NCI-H82 treated with DMSO at 0.1 percent for 48 hours (cell line): ENCODE results near the gene RALGDS.
"Not testable (repeated sequence)": the region's sequence is repeated elsewhere in the genome, so short reads cannot be mapped to it uniquely, and the experiment has no call there.

Source experiments
- DNase-seq: peaks from one replicate; lab custom pipeline; 2025; ENCODE audit not compliant: unreplicated experiment; lab: John Stamatoyannopoulos, UW

RALGDS gene

DNA sequence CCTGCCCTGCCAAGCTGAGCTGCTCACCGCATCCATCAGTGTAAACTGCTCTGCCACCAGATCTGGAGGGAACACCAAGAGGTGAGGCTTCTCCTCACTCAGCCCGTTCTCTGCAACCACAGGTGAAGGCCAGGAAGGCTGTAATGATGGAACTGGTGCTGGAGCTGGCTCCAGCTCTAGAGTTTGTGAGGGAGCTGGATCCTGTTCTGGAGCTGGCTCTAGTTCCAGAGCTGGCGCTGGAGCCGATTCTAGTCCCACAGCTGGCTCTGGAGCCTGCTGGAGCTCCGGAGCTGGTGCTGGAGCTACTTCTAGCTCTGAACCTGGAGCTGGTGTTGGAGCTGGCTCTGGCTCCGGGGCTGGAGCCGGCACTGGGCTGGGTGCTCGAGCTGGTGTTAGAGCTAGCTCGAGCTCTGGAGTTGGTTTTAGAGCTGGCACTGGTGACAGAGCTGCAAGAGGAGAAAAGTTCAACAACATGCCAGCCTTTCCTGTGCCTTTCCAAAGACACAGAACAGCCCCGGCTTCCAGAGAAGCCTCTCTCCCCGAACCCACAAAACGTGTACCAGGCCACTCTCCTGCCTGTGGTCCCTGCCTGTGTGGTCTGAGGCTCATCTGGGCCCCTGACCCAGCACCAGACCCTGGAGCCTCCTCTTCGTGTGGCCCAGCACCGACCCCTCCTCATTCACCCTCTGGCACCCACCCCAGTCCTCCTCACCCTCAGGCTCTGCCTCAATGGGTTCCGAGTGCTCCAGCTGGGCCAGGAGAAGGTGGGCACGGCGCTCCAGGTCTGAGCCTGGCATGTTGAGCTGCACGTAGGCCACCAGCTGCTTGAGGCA, 12.9 kb downstream of the RALGDS start:
- DNase-seq = no peak

GRCh38 chr9:133107245-133107722, 13.8 kb downstream of the RALGDS start:
- DNase-seq = no peak

GRCh38 chr9:133106511-133107244, 14.4 kb downstream of the RALGDS start:
- no peak for DNase-seq

DNA sequence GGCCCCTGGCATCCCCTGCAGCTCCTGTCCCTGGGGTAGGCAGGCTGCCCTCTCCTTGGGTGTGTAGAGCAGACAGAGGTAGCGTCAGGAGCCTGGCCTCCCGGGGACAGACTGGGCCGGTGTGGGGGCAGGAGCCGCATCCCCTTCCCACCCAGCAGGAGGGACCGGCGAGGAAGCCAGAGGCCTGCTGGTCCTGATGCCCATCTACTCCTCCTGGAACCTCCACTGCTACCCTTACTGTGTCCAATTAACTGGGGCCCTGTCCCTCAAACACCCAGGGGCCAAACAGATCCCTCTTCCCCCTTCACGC, 15.6 kb downstream of the RALGDS start:
- DNase-seq = no peak

GRCh38 chr9:133104718-133105460, 16.2 kb downstream of the RALGDS start:
- DNase-seq = no peak

DNA sequence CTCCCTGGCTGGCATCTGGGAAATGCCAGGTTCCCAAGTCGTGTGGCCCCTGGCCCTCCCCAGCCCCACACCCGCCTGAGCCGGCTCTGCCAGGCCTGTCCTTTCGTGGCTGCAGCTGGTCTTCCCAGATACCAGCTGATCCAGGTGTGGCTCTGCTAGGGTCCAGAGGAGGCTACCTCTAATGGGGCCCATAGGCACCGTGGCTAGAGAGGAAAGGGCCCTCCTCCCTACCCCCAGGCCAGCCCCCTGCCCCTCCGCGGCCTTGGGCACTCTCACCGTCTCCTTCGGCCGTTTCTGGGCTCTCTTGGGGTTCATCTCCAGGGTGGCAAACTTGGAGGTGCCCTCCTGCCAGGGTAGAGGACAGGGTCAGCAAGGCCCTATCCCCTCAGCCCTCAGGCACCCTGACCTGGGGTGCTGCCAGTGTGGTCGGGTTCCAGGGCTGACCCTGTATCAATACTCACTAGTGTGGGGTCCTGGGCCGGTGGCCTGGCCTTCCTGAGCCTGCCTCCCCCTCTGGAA, 17.0 kb downstream of the RALGDS start:
- no peak for DNase-seq

DNA sequence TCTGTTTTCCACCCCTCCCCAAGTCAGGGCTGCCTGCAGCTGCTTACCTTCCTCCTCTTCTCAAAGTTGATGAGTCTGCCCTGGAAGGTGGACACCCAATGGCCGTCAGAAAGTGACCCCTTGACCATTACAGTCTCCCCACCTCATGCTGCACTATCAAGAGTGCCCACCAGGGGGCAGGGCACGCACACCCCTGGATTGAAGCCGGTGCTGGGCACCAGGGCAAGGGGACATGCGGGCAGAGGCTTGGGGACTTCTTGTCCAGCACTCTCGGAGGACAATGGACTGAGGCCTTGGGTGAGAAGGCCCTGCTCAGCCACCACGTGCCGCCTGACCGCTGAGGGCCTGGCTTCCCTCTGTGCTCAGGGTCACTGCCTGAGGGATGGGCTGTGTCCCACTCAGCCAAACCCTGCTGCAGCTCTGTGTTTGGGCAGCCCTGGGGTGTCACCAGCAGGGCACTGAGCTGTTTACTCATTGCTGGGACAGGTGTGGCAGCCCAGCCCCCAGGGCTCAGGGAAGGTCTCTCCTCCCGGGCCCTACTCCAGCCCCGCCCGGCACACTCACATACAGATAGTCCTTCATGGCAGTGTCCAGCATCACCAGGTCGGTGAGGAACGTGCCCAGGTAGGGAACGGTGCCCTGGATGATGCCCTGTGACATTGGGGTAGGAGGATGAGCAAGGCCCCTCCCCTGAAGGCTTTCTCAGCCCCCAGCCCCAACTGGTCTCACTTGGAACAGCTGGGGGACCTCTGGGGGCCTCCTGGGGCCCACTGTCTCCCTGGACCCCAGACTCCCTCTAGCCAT, 17.7 kb downstream of the RALGDS start:
- DNase-seq = no peak

- DNase-seq = no peak
These were observed 18.6 kb downstream of the RALGDS start for GRCh38 chr9:133102190-133103021.

DNA sequence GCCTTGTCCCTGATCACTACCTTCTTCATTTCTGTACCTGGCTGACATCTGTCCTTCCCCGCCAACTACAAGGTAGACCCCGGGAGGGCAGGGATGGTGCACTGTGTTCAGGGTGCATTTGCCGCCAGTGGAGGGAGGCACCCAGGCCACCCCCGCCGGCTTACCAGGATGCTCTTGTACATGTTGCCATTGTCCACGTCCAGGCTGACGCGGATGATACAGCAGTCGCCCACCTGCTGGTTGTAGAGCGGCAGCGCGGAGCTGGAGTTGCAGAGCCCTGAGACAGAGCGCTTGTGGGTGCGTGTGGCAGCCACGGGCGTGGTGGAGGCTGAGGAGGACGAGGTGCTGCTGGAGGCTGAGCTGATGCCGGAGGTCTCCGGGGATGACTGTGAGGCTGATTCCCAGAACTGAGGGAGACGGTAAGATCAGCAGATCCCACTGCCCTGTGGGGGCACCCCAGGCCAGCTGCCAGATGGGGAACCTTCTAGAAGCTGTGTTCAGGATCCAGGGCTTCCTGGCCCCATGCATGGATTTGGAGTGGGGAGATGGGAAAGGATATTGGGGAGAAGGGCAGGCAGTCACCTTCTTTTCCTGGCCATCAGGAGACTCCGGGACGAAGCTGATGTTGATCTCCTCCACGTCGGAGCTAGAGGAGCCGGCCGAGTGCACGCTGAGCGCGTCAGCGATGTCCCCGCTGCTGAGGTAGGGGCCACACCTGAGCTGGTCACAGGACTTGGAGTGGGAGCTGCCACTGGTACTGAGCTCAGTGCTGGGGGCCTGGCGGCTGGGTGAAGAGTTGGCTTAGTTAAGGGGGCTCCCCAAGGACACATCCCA, 19.5 kb downstream of the RALGDS start:
- no peak for DNase-seq

GRCh38 chr9:133100506-133101355, 20.3 kb downstream of the RALGDS start:
- no peak for DNase-seq

- no peak for DNase-seq
These were observed 21.1 kb downstream of the RALGDS start for GRCh38 chr9:133099726-133100505.

DNA sequence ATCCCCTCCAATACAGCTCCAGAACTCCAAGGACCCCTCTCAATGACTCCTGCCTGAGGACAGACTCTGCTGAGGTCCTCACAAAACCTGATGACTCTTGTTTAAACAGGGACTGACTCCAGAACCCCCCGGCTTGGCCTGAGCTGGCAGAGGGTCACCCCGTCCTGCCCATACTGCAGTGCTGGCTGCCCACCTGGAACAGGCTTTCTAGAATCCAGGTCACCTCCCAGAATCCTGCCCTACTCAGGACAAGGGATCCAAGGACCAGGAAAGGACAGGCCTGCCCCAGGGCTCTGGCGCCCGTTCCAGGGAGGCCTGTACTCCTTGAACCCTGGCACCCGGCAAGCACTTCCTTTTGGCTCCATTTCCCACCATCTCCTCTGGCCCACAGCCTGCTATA, 22.2 kb downstream of the RALGDS start:
- DNase-seq = no peak

GRCh38 chr9:133098104-133098754, 22.8 kb downstream of the RALGDS start:
- no peak for DNase-seq

DNA sequence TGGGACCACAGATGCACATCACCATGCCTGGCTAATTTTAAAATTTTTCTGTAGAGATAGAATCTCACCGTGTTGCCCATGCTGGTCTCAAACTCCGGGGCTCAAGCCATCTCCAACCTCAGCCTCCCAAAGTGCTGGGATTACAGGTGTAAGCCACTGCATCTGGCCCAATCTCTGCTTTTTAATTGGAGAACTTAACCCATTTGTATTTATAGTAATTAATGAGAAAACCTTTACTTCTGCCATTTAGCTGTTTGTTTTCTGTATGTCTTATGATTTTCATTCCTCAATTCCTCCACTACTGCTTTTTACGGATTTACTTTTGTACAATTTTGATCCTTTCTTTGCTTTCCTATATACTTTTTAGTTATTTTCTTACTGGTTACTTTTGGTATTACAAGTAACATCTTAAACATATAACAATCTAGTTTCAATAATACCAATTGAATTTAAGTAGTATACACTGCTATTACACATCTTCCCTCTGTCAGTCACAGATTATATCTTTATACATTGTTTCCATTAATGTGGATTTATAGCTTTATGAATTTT, 26.1 kb downstream of the RALGDS start:
- no peak for DNase-seq

DNA sequence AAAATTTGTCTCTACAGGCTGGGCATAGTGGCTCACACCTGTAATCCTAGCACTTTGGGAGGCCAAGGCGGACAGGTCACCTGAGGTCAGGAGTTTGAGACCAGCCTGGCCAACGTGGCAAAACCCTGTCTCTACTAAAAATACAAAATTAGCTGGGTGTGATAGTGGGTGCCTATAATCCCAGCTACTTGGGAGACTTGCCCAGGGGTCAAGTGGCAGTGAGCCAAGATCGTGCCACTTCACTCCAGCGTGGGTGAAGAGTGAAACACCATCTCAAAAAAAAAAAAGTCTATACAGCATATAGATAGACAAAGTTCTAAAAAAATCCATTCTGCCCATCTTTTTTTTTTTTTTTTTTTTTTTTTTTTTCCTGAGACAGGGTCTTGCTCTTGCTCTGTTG, 26.7 kb downstream of the RALGDS start:
- DNase-seq = not testable (repeated sequence)

GRCh38 chr9:133090752-133091385, 30.2 kb downstream of the RALGDS start:
- no peak for DNase-seq
